Fibroblast of mammary gland (primary cell): ENCODE data around the gene ABHD1.

Experiments
- DNase-seq: peaks from one replicate; pipeline ENCODE4 v3.0.0-alpha.2; 2010; ENCODE audit warnings: low read depth
- H3K4me3 ChIP-seq: 2 replicates; pipeline ENCODE4 v1.5.1; 2011; ENCODE audit warnings: low read depth, mild to moderate bottlenecking, low read length, moderate library complexity; ENCODE audit not compliant: control insufficient read depth
- TF ChIP-seq, protein P1 (sequence below): conservative IDR thresholded peaks from 2 replicates; pipeline ENCODE4 v1.5.1; 2011; ENCODE audit warnings: low read depth, low read length, inconsistent platforms; ENCODE audit not compliant: control insufficient read depth, insufficient read depth

The ABHD1 gene

DNA sequence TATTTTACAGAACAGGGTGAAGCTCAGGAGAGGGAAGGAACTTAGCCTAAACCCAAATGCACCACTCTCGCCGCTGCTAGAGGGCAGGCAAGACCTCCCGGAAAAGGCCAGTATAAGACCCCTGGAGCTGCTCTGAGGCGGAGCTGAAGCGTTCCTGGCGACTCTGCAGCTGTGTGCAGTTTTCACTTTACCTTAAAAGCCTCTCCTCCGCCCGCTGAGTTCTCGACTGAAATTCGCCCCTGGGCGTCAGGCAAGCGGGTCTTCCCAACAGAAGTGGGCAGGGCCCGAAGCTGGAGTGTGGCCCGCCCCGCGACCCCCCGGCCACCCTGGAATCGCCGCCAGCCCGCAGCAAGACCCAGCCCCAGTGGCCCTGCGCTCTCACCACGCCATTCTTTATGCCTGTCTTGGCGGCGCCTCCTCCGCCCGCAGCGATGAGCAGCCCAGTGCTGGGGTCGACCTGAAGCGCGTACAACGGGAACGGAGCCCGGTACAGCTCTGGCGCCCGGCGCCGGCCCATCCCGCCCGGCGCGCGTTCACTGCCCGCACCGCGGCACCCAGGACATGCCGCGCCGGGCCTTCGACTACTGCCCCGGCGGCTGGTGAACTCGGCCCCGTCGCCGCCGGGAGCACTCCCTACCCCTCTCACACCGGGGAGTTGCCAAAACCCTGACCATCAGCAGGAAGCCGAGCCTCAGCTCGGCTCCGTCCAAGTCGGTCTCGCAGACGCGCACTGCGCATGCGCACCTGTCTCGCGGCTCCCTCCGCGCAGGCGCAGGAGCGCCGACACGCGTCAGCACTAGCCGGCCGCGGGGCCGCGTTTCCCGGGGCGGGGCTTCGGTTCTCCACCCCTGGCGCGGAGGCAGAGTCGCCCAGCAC is 10.5 kb downstream of the ABHD1 start, which contains the start of gene PREB:
Gene PREB (minus strand): TSS at position 732 of the 876 bp plus-strand sequence. CDS start 215 bp downstream, at position 517.
- peak; percentile 92 for DNase-seq
- H3K4me3 ChIP-seq = peak within 1 kb of the TSS; percentile 88
- TF ChIP-seq, protein P1, sequence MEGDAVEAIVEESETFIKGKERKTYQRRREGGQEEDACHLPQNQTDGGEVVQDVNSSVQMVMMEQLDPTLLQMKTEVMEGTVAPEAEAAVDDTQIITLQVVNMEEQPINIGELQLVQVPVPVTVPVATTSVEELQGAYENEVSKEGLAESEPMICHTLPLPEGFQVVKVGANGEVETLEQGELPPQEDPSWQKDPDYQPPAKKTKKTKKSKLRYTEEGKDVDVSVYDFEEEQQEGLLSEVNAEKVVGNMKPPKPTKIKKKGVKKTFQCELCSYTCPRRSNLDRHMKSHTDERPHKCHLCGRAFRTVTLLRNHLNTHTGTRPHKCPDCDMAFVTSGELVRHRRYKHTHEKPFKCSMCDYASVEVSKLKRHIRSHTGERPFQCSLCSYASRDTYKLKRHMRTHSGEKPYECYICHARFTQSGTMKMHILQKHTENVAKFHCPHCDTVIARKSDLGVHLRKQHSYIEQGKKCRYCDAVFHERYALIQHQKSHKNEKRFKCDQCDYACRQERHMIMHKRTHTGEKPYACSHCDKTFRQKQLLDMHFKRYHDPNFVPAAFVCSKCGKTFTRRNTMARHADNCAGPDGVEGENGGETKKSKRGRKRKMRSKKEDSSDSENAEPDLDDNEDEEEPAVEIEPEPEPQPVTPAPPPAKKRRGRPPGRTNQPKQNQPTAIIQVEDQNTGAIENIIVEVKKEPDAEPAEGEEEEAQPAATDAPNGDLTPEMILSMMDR = peak; percentile 40

DNA sequence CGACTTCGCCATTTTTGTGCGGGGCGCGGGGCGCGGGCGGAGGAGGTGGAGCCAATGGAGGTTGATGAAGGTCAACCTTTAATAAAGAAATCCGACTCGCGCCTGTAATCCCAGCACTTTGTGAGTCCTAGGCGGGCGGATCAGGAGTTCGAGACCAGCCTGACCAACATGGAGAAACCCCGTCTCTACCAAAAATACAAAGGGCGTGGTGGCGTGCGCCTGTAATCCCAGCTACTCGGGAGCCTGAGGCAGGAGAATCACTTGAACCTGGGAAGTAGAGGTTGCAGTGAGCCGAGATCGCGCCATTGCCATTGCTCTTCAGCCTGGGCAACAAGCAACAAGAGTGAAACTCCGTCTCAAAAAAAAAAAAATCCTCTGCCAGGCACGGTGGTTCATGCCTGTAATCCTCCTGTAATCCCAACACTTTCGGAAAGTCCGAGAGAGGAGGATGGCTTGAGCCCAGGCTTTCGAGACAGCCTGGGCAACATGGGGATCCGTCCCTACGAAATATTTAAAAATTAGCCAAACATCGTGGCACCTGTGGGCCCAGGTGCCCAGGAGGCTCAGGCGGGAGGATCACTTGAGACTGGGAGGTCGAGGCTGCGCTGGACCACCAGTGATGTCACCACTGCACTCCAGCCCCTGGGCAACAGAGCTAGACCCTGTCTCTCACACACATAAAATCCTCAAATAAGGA is 11.3 kb downstream of the ABHD1 start:
- DNase-seq = no peak
- peak overlapping the region; percentile 15 for H3K4me3 ChIP-seq
- TF ChIP-seq, protein P1 = no peak

DNA sequence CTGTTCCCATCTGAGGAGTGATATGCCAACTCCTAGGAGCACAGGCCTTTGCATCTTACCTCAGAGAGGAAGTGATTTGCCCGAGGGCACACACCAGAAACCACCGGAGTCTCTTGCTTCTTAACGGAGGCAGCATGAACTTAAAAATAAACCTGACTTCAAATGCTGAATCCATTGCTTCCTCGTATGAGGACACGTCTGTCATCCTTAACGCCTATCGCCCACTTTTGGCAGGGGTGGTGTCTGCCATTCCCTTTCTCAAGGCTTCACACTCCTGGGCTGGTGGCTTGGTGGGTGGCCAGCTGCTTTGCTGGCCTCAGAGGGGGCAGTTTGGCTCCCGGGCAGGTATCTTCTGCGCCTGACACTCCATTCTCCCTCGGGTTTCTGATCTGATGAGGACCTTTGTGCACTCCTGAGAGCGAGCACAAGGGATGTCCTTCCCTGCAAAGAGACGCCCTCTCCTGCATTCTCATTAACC is 11.9 kb downstream of the ABHD1 start:
- no peak overlapping the region for H3K4me3 ChIP-seq
- no peak for DNase-seq
- TF ChIP-seq, protein P1 = no peak

DNA sequence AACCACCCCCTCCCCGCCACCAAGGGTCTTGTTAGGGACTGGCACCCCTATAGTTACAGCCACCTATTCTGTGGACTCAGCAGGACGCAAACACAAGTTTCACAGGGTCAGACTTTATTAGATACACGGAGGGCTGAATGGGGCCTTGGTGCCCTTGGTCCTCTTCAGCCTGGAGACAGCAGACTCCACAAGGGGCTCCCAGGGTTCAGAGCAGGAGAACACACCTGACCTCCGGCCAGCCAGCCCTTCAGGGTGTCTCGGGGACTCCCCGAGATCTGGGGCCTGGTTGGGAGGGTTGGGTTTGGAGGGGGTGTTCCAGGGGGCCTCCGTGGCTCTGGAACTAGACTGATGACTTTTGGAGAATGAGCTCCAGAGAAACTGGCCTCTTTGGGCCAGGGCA is 13.1 kb downstream of the ABHD1 start:
- DNase-seq = no peak
- TF ChIP-seq, protein P1 = no peak
- no peak overlapping the region for H3K4me3 ChIP-seq

DNA sequence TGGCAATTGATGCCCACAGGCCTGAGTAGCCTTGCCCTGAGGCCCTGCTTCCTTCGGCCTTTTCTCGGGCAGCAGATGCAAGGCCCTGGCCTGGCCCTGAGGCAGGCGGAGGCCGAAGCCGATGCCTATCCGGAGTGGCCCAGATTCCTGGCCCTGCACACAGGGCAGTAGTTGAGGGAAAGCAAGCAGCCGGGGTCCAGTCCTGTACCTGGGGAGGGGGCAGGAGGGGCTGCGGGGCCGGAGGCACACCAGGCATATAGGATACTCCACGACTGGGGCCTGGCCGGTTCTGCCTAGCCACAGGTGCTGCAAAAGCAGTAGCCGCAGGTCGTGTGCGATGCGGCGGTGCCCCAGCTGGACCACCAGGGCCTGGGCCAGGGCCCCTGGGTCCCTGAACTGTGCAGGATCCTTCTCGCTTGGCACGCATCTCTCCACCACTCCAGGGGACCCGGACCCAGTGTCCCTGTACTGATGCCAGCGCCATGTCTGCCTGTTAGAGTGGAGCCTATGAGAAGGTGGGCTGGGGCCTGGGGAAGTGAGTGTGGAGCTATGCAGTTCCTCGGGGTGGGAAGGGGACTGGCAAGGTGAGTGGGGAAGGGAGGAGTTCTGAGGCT is 13.8 kb downstream of the ABHD1 start:
- no peak for DNase-seq
- TF ChIP-seq, protein P1 = no peak
- no peak overlapping the region for H3K4me3 ChIP-seq

DNA sequence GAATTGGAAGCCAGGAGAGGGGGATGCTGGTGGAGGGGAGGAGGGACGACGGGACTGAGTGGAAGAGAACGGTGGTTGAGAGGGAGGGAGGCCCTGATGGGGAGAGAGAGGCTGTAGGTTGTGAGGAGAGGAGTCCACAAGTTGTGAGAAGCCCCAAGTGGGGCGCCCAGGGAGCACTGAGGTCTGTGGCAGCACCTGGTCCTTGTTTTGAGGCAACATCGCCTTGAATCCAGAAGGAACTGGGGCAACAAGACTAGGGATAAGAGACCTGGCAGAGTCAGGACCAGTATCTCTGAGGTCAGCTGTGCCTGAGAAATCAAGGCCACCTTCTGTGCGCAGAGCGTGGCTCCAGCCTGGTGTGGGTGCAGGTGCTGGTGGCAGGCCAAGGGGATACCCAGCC is 14.5 kb downstream of the ABHD1 start:
- TF ChIP-seq, protein P1 = no peak
- H3K4me3 ChIP-seq = no peak overlapping the region
- no peak for DNase-seq
